Neuron (in vitro differentiated cells): ENCODE results near the gene CA5A.

Experiments
- H2AFZ ChIP-seq: one replicate; pipeline ENCODE4 v1.6.1; 2013; ENCODE audit warnings: low read depth, mild to moderate bottlenecking, inconsistent platforms, low read length, moderate library complexity
- H3K27me3 ChIP-seq: one replicate; pipeline ENCODE4 v1.6.1; 2013; ENCODE audit warnings: low read length; ENCODE audit not compliant: insufficient read depth
- H3K36me3 ChIP-seq: one replicate; pipeline ENCODE4 v1.6.1; 2013; ENCODE audit warnings: low read length; ENCODE audit not compliant: insufficient read depth
- H3K4me1 ChIP-seq: one replicate; pipeline ENCODE4 v1.6.1; 2013; ENCODE audit warnings: low read length; ENCODE audit not compliant: insufficient read depth
- H3K4me3 ChIP-seq: 2 replicates; pipeline ENCODE4 v1.5.1; 2013; ENCODE audit warnings: mild to moderate bottlenecking, low read length, moderate library complexity
- H3K9me3 ChIP-seq: one replicate; pipeline ENCODE4 v1.6.1; 2013; ENCODE audit warnings: low read length

CA5A gene

GRCh38 chr16:87958632-87959031 lies 22.3 kb upstream of the CA5A start:
- Histone ChIP-seq H3K27me3 (no peaks in the 10 kb centered on the region), H3K36me3 (peaks cover under 1% of the 10 kb centered on the region), H2AFZ (no peak overlapping the region), H3K4me1 (peaks cover 18% of the 10 kb centered on the region), H3K4me3 (no peak overlapping the region), H3K9me3 (no peaks in the 10 kb centered on the region)

- Histone ChIP-seq H3K9me3 (no peaks in the 10 kb centered on the region), H2AFZ (no peak overlapping the region), H3K4me1 (peaks cover 18% of the 10 kb centered on the region), H3K27me3 (no peaks in the 10 kb centered on the region), H3K4me3 (no peak overlapping the region), H3K36me3 (peaks cover 7% of the 10 kb centered on the region)
Observed at GRCh38 chr16:87957296-87958094, 21.2 kb upstream of the CA5A start.

- no peaks in the 10 kb centered on the region for H3K27me3 ChIP-seq
- peaks cover 7% of the 10 kb centered on the region for H3K36me3 ChIP-seq
- no peaks in the 10 kb centered on the region for H3K9me3 ChIP-seq
- peaks cover 24% of the 10 kb centered on the region for H3K4me1 ChIP-seq
- no peak overlapping the region for H2AFZ ChIP-seq
- no peak overlapping the region for H3K4me3 ChIP-seq
Observed at GRCh38 chr16:87956365-87957231, 20.3 kb upstream of the CA5A start.

GRCh38 chr16:87956098-87956364 lies 19.7 kb upstream of the CA5A start:
- H2AFZ ChIP-seq, result no peak overlapping the region
- H3K4me3 ChIP-seq, result no peak overlapping the region
- peaks cover 24% of the 10 kb centered on the region for H3K4me1 ChIP-seq

GRCh38 chr16:87955302-87956097 lies 19.2 kb upstream of the CA5A start:
- peaks cover 7% of the 10 kb centered on the region for H3K36me3 ChIP-seq
- H3K4me3 ChIP-seq, result no peak overlapping the region
- peaks cover 24% of the 10 kb centered on the region for H3K4me1 ChIP-seq
- no peaks in the 10 kb centered on the region for H3K27me3 ChIP-seq
- no peaks in the 10 kb centered on the region for H3K9me3 ChIP-seq
- H2AFZ ChIP-seq, result no peak overlapping the region

More at GRCh38 chr16:87956098-87956364, 19.7 kb upstream of the CA5A start:
- H3K36me3 ChIP-seq, result peaks cover 7% of the 10 kb centered on the region
- no peaks in the 10 kb centered on the region for H3K9me3 ChIP-seq
- H3K27me3 ChIP-seq, result no peaks in the 10 kb centered on the region

GRCh38 chr16:87954826-87955225 lies 18.5 kb upstream of the CA5A start:
- H3K4me1 ChIP-seq, result peaks cover 24% of the 10 kb centered on the region
- no peaks in the 10 kb centered on the region for H3K27me3 ChIP-seq
- no peak overlapping the region for H2AFZ ChIP-seq
- peaks cover 7% of the 10 kb centered on the region for H3K36me3 ChIP-seq
- H3K9me3 ChIP-seq, result no peaks in the 10 kb centered on the region
- H3K4me3 ChIP-seq, result no peak overlapping the region

- no peaks in the 10 kb centered on the region for H3K27me3 ChIP-seq
- H2AFZ ChIP-seq, result no peak overlapping the region
- H3K36me3 ChIP-seq, result peaks cover 7% of the 10 kb centered on the region
- H3K9me3 ChIP-seq, result no peaks in the 10 kb centered on the region
- peaks cover 24% of the 10 kb centered on the region for H3K4me1 ChIP-seq
- no peak overlapping the region for H3K4me3 ChIP-seq
Observed at GRCh38 chr16:87954361-87954760, 18.0 kb upstream of the CA5A start.

GRCh38 chr16:87953308-87954215 lies 17.2 kb upstream of the CA5A start:
- Histone ChIP-seq H3K4me3 (no peak overlapping the region), H2AFZ (no peak overlapping the region), H3K9me3 (no peaks in the 10 kb centered on the region), H3K36me3 (peaks cover 7% of the 10 kb centered on the region), H3K27me3 (no peaks in the 10 kb centered on the region), H3K4me1 (peaks cover 24% of the 10 kb centered on the region)

- Histone ChIP-seq H3K36me3 (peaks cover 7% of the 10 kb centered on the region), H3K27me3 (no peaks in the 10 kb centered on the region), H2AFZ (no peak overlapping the region), H3K9me3 (no peaks in the 10 kb centered on the region), H3K4me3 (peak overlapping the region; percentile 64), H3K4me1 (peaks cover 24% of the 10 kb centered on the region)
Observed at GRCh38 chr16:87952751-87953150, 16.4 kb upstream of the CA5A start.

- peaks cover 7% of the 10 kb centered on the region for H3K36me3 ChIP-seq
Observed at GRCh38 chr16:87951552-87952538, 15.5 kb upstream of the CA5A start.

GRCh38 chr16:87950765-87951551 lies 14.6 kb upstream of the CA5A start, which contains the start of gene BANP:
Gene BANP (plus strand): TSS chr16:87951434. CDS start chr16:87975116, 23,682 bp downstream.
- H3K27me3 ChIP-seq, result no peaks in the 10 kb centered on the region

More at GRCh38 chr16:87951552-87952538, 15.5 kb upstream of the CA5A start:
- Histone ChIP-seq H3K4me1 (peaks cover 22% of the 10 kb centered on the region), H3K4me3 (peak overlapping the region; percentile 64), H2AFZ (no peak overlapping the region), H3K9me3 (no peaks in the 10 kb centered on the region), H3K27me3 (no peaks in the 10 kb centered on the region)

More at GRCh38 chr16:87950765-87951551, 14.6 kb upstream of the CA5A start, which contains the start of gene BANP:
- peaks cover 13% of the 10 kb centered on the region for H3K4me1 ChIP-seq
- no peaks in the 10 kb centered on the region for H3K9me3 ChIP-seq
- H3K36me3 ChIP-seq, result peaks cover 7% of the 10 kb centered on the region
- H3K4me3 ChIP-seq, result peak within 1 kb of the TSS; percentile 64
- H2AFZ ChIP-seq, result peak within 1 kb of the TSS; percentile 66
